ENCODE data around the gene FBP2.

DNA sequence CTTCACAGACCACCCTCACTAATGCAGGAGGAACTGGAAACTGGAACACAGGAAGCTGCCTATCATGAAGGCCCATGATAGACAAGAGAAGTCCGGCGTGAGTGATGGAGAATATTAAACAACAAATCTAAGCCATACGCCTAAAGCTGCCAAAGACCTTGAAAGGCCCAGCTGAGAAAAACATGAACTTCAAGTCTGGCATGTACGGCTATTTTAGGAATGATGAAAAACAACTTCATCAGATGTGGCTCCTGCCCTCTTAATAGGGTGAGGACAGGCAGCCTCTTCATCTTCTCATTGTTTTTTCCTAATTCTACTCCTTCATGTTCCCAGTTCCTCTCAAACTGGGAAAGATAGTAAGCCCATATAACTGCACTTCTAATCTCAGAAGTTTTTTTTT, 25.4 kb upstream of the FBP2 start:
- TF ChIP-seq POLR2A (IDR thresholded peaks at IDR 0.05), result no peak
- TF ChIP-seq, protein P1, sequence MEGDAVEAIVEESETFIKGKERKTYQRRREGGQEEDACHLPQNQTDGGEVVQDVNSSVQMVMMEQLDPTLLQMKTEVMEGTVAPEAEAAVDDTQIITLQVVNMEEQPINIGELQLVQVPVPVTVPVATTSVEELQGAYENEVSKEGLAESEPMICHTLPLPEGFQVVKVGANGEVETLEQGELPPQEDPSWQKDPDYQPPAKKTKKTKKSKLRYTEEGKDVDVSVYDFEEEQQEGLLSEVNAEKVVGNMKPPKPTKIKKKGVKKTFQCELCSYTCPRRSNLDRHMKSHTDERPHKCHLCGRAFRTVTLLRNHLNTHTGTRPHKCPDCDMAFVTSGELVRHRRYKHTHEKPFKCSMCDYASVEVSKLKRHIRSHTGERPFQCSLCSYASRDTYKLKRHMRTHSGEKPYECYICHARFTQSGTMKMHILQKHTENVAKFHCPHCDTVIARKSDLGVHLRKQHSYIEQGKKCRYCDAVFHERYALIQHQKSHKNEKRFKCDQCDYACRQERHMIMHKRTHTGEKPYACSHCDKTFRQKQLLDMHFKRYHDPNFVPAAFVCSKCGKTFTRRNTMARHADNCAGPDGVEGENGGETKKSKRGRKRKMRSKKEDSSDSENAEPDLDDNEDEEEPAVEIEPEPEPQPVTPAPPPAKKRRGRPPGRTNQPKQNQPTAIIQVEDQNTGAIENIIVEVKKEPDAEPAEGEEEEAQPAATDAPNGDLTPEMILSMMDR (IDR thresholded peaks at IDR 0.05), result no peak

All from suprapubic skin (tissue), 3 donors.